GM18526 (cell line): ENCODE results near the gene UBAP1.

Source experiments
- POLR2A ChIP-seq: IDR thresholded peaks from 3 replicates; pipeline ENCODE4 v1.6.1; 2011; ENCODE audit not compliant: insufficient read length; ENCODE audit errors: extremely low read depth

The UBAP1 gene

DNA sequence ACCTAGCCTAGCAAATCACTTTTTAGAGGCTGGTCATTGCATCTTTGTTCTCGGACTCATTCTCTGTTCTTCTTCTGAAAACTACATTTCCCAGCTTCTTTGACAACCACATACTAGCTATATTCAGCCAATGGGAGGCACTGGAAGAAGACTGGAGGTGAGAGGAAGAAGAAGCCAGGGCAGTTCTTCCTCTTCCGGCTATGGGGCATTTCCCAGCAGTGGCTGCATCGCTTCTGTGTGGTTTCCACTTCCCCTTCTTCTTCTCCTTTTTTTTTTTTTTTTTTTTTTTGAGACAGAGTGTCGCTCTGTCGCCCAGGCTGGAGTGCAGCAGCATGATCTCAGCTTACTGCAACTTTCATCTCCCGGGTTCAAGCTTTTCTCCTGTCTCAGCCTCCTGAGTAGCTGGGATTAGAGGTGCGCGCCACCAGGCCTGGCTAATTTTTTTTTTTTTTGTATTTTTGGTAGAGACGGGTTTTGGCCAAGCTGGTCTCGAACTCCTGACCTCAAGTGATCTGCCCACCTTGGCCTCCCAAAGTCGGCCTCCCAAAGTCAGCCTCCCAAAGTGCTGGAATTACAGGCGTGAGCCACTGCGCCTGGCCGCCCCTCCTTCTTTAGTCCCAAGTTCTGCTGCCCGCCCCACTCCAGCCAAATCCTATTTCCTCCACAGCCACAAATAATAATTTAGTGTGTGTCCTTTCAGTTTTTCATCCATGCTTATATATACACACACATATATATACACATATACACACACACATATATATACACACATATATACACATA, 6.9 kb upstream of the UBAP1 start:
- TF ChIP-seq POLR2A: no peak

DNA sequence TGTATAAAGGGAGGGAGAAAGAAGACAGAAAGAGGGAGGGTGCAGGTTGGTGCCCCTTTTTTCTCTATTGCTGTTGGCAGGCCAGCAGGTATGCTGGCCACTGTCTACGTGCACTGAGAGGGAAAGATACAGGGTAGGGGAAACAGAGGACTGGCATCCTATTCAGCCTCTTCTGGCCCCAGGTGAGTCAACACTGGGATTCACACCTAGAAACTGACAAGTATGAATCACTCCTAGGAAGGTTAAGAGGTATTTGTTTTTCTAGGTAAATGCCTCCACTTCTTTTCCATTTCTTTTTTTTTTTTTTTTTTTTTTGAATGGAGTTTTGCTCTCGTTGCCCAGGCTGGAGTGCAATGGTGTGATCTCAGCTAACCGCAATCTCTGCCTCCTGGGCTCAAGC, 2.8 kb upstream of the UBAP1 start:
- no peak for TF ChIP-seq POLR2A

DNA sequence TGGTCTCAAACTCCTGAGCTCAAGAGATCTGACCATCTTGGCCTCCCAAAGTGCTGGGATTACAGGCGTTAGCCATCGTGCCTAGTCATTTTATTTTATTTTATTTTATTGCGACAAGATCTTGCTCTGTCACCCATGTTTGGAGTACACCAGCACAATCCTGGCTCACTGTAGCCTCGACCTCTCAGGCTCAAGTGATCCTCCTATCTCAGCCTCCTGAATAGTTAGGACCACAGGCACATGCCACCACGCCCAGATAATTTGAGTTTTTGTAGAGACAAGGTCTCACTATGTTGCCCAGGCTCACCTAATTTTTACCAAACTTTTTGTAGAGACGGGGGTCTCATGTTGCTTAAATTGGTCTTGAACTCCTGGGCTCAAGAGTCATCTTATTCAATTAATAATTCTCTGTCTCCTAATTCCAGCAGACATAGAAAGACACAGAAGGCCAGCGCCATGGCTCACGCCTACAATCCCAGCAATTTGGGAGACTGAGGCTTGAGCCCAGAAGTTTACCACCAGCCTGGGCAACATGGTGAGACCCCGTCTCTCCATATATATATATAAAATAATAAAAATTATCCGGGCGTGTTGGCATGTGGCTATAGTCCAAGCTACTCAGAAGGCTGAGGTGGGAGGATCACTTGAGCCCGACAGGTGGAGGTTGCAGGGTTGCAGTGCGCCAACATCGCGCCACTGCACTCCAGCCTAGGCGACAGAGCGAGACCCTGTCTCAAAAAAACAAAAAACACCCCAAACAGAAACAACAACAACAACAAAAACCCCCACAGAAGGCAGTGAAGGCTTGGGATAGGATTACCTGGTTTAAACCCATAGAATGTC, 1.0 kb upstream of the UBAP1 start:
- TF ChIP-seq POLR2A: no peak

DNA sequence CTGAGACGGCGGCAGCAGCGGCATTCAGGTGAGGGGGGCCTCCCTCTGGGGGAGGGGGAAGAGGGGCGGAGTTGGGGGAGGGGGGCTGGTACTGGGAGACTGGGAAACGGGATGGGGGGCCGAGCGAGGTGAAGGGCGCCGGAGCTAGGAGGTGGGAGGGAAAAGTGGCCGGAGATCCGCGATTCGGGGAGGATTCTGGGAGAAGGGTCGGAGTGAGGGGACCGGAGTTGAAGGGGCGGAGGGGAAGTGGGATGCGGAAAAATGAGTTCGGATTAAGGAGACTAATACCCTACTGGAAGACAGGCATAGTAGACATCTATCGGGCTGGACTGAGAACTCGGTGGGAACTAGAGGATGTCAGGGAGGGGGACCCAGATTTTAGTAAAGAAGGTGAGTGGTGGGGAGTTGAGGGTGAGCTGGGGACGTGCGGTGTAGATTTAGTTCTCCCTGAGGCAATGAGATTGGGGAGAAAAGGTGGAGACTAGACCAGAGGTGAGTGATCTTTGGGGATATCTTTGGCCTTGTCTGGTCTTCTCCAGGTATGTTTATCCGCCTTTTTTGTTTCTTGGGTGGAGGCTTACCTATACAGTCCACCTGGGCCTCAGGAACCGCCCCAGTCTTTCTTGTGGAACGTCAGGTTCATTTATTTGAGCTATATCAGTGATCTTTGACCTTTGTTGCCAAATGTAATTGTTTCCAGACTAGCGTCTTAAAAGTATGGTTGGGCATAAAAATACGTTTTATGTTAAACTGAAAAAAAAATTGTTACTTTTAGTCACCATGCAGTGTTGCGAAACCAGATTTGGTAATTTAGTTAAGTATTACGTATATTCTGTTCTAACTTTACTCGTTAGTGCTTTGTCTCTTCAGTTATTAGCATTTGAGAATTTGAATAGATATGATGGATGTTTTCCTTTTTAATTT, 632 bp downstream of the UBAP1 start:
- TF ChIP-seq POLR2A: no peak

DNA sequence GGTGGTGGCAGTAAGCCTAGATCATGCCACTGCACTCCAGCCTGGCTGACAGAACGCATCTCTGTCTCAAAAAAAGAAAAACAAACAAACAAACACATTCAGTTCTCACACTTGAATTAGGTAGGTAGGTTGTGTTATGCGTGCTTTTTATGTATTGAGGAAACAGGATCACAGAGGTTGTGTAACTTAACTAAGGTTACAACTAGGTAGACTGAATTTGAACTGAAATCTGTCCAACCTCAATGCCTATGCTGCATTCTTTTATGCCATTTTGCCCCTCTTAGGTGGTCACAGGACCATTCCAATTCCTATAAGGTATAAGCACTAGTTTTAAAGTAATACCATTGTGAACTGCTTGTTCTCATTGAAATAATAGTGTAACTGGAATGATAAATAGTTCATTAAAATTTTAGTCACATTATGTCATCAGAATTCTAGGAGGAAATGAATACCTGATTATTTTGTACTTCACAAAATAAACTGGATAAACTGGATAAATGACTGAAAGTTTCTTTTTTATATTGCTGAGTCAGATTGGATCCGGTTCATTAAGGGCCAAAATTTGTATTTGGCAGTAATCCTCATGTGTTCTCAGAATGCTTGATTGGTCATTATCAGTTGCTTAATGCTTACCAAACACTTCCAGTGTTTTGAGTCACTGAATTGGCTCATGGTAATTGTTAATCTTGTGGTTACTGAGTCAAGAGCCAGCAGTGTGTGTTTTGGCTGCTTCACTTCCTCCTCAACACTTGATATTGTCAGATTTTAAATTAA, 7.1 kb downstream of the UBAP1 start:
- TF ChIP-seq POLR2A: no peak

DNA sequence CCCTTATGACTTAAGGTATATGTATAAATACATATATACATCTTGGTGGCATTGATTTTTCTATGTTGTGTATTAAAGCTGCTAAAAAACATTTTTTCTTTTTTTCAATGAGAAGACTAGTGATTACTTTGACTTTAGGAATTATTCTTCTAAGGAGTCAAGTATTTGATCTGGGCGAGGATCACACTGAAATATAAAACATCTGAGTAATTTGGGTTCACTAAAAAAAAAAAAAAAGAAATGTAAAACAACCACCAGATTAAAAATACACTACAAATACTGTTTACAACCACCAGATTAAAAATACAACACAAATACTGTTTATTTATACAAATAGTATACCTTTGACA, 9.0 kb downstream of the UBAP1 start:
- TF ChIP-seq POLR2A: no peak

DNA sequence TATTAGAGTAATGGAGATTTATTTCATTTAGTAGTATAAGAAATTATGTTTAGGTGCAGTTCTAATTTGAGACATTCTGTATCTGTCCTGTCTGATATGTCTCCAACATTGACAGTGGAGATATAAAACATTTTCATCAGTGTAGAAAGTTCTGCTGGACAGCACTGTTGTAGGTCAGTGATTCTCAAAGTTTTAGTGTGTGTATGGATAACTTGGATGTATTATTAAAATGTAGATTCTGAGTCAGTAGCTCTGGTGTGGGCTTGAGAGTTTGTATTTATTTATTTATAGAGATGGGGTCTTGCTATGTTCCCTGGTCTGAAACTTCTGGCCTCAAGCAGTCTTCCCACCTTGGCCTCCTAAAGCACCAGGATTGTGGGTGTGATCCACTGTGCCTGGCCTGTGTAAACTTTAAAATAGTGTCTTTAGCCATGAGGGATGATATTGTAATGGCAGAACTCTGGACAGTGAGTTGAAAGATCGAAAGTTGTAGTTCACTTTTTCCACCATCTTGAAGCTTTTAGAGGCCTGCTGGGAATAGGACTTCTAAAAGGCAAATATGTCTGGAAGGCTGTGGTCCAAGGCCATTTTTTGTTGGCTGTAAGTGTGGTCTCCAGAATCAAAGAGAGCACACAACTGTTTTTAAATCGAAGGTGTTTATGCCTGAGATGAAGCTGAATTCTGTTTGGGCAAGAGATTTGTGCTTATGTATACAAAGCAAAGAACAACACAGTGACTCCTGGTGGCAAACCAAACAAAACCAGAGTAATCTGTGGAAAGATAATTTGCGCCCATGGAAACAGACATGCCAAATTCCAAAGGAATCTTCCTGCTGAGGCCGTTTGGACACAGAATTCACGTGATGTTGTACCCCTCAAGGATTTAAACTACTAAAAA, 12.4 kb downstream of the UBAP1 start:
- no peak for TF ChIP-seq POLR2A

DNA sequence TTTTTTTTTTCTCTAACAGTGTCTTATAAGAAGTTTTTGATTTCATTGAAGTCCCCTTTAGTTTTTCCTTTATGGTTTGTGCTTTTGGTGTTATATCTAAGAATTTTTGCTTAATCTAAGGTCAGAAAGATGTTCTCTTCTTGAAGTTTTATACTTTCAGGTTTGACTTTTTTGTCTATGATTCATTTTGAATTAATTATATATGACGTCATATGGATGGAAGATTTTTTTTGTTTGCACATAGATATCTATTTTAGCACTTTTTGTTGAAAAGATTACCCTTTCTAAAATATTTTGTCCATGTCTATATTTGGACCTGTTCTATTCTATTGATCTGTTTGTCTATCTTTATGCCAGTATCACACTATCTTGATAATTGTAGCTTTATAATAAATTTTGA, 16.3 kb downstream of the UBAP1 start:
- no peak for TF ChIP-seq POLR2A

DNA sequence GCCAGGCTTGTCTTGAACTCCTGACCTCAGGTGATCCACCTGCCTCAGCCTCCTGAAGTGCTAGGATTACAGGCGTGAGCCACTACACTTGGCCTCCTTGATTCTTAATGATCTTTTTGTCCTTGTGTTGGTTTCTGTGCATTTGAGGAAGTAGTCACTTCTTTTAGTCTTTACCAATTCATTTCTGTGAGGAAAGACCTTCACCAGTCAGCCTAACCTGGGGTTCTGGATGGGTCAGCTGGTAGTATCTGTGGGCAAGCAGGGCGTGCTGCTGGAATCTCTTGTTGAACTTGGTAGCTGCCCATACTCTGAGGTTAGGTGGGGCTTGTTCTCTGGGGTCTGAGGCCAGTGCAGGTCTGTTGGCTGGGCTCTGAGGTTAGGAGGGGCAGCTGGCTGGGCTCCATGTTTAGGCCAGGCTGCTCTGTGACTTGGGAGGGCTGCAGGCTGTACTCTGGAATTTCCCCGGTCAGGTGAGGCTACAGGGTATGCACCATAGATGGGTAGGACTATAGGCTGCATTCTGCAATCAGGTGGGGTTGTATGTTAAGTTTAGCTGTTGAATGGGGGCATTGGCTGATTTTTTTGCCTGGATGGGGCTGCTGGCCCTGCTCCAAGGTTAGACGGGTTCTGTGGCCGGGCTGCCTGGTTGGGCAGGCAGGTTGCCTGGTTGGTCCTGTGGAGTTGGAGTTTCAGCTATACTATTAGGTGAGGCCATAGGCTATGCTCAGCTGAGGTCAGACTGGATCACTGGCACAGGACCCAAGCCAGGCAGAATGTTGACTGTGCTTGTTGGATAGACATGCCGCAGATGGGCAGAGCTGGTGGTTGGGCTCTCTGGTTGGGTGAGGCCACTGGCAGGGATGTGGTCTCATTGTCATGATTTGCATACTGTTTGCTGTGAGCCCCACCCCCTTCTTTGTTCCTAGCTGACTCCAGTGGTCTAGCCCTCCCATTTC, 19.2 kb downstream of the UBAP1 start:
- no peak for TF ChIP-seq POLR2A

DNA sequence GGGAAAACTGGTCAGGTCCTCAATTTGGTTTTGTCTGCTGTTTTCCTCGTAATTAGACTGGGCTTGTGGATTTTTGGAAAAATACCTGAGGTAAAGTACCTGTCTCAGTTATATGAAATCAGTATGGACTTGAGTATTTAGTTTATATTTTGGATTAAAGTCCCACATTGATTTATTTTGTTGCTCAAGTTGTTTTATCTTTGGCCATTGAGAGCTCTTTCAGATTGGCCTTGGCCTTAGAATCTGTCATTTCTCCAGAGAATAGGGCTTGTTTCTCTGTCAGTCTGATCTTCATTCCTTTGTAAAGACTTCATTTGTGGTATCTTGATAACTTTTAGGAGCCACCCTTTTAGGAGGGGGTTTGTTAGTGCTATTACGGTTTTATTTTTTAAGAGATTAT, 21.2 kb downstream of the UBAP1 start:
- no peak for TF ChIP-seq POLR2A

DNA sequence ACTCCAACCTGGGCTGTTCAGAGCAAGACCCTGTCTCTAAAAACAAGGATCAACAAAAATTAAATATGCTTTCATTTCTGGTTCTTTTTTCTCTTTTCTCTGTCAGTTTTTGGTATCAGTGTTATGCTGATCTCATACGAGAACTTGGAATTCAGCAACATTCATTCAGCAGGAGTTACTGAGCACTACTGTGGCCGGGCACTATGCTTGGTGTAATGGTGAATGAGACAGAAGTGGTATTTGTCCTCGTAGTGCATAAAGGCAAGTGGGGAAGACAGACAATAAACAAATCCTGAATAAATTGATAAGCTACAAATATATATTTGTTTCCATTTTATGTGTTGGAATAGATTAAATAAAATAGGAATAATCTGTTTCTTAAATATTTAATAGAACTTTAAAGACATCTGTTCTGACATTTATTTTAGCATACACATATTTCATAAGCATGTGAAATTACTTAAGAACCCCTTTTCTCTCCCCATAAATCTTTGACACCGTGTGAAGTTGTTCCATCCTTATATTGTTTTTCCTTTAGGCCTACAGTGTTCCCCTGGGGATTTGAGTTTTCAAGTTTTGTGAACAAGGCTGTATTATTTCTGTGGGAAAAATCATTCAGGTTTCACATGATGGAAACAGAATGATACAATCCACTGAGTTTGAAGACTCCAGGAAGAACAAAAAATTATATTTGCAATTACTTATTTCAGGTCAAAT, 24.6 kb downstream of the UBAP1 start:
- TF ChIP-seq POLR2A: no peak

DNA sequence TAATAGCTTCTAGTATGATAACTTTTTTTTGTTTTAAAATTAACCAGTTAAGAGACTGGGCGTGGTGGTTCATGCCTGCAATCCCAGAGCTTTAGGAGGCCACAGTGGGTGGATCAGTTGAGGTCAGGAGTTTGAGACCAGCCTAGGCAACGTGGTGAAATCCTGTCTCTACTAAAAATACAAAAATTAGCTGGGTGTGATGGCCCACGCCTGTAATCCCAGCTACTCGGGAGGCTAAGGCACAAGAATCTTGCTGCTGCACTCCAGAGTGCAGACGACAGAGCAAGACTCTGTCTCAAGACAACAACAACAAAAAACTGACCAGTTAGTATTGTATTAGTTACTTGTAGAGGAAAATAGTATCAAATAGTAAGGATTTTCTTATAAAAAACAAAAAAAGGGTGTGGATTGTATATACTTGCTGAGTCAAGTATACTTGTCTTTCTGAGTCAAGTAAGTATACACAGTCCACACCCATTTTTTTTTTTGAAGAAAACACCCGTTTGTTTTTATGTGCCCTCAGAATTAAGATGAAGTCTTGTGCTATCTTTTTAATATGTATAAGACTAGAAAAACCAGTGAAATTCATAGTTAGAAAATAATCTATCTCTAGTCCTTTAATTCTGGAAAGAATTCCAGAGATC, 25.3 kb downstream of the UBAP1 start:
- TF ChIP-seq POLR2A: no peak
